ENCODE data around the gene MDM2.
"Not testable (repeated sequence)": the region's sequence is repeated elsewhere in the genome, so short reads cannot be mapped to it uniquely, and the experiment has no call there.

MDM2 gene

DNA sequence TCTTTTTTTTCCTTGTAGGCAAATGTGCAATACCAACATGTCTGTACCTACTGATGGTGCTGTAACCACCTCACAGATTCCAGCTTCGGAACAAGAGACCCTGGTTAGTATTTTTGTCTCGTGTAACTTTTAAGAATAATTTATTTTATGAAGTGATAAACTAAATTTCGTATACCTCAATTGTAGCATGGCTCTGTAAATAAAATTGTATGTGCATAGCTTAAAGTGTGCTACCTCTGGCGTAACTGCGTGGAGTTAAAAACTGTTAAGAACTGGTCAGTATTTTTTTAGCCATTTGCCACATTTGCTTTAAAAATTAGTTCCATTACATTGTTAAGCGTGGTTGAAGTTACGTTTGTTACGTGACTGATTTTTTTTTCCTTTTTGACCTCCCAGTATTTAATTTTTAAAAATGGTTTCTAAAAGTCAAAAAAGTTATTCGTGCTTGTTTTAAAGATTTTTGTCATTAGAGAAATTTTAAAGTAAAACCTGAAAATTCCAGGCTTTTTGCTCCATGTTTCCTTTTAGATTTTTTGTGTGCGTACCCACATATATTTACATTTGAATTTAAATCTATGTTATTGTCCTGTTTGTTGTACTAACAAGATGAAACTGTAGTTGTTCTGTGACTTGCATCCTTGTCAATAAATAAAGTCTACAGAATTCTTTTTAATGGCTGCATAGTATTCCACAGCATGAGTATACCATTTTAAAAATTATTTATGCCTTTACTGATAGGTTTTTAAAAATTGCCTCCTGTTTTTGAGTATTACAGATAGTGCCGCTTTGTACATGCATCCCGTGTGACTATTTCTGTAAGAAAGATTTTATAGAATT lies 1.4 kb downstream of the MDM2 start:
- no peak for DNase-seq (ENCODE audit: extremely low read depth, low read depth)
- TF ChIP-seq, protein P1, sequence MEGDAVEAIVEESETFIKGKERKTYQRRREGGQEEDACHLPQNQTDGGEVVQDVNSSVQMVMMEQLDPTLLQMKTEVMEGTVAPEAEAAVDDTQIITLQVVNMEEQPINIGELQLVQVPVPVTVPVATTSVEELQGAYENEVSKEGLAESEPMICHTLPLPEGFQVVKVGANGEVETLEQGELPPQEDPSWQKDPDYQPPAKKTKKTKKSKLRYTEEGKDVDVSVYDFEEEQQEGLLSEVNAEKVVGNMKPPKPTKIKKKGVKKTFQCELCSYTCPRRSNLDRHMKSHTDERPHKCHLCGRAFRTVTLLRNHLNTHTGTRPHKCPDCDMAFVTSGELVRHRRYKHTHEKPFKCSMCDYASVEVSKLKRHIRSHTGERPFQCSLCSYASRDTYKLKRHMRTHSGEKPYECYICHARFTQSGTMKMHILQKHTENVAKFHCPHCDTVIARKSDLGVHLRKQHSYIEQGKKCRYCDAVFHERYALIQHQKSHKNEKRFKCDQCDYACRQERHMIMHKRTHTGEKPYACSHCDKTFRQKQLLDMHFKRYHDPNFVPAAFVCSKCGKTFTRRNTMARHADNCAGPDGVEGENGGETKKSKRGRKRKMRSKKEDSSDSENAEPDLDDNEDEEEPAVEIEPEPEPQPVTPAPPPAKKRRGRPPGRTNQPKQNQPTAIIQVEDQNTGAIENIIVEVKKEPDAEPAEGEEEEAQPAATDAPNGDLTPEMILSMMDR (IDR thresholded peaks at IDR 0.05; ENCODE audit: low read depth, low read length), result no peak

DNA sequence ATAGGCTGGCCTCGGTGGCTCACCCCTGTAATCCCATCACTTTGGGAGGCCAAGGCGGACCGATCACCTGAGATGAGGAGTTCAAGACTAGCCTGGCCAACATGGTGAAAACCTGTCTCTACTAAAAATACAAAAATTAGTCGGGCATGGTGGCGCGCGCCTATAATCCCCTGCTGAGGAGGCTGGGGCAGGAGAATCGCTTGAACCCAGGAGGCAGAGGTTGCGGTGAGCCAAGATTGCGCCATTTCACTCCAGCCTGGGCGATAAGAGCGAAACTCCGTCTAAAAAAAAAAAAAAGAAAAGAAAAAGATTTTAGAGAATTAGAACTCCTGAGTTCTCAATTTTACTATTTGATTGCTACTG lies 2.0 kb downstream of the MDM2 start:
- not testable (repeated sequence) for DNase-seq (ENCODE audit: extremely low read depth, low read depth)

DNA sequence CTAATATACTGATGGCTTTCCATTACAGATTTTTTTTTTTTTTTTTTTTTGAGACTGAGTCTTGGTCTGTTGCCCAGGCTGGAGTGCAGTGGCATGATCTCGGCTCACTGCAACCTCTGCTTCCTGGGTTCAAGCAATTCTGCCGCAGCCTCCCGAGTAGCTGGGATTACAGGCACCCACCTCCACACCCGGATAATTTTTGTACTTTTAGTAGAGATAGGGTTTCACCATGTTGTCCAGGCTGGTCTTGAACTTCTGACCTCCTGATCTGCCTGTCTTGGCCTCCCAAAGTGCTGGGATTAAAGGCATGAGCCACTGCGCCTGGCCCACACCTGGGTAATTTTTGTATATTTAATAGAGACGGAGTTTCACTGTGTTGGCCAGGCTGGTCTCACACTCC lies 3.6 kb downstream of the MDM2 start:
- not testable (repeated sequence) for DNase-seq (ENCODE audit: extremely low read depth, low read depth)

DNA sequence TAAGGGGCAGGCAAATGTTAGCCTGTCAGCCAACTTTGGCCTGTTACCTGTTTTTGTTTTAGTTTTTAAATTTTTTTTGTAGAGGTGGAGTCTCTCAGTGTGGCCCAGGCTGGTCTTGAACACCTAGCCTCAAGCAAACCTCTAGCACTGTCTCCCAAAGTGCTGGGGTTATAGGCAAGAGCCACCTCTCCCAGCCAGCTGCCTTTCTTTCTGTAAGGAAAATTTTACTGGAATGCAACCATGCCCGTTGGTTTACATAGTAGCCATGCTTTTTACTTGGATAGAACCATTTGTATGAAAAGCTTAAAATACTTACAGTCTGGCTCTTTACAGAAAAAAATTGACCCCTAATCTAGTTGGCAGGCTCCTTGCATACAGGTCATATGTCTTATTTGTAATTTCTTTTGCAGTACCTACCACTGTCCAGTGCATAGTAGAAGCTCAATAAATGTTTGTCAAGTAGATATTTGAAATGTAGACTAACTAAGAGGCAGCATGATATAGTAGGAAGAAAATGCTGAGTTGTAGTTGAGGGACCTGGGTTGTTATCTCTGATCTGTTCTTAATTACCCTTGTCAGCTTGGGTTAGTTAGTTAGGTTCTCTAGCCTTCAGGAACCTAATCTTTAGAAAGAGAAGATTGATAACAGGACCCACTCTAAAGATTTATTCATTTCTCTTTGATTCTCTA lies 4.7 kb downstream of the MDM2 start:
- DNase-seq (ENCODE audit: extremely low read depth, low read depth), result no peak
- TF ChIP-seq, protein P1 (IDR thresholded peaks at IDR 0.05; ENCODE audit: low read depth, low read length), result no peak

DNA sequence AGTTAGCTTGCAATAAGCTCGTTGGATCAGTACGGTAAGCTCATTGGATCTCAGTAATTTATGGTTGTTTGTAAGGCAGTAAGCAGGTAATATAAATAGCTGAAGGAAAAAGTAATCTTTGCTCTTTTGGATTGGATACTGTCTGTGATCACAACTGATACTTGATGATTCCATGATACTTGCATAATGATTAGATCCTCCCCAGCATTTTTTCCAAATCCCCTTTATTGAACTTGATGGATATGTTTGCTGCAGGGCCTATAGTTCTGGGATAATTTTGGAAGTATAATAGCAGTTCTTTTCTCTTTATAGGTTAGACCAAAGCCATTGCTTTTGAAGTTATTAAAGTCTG lies 5.2 kb downstream of the MDM2 start:
- TF ChIP-seq, protein P1 (IDR thresholded peaks at IDR 0.05; ENCODE audit: low read depth, low read length), result no peak
- DNase-seq (ENCODE audit: extremely low read depth, low read depth), result no peak

DNA sequence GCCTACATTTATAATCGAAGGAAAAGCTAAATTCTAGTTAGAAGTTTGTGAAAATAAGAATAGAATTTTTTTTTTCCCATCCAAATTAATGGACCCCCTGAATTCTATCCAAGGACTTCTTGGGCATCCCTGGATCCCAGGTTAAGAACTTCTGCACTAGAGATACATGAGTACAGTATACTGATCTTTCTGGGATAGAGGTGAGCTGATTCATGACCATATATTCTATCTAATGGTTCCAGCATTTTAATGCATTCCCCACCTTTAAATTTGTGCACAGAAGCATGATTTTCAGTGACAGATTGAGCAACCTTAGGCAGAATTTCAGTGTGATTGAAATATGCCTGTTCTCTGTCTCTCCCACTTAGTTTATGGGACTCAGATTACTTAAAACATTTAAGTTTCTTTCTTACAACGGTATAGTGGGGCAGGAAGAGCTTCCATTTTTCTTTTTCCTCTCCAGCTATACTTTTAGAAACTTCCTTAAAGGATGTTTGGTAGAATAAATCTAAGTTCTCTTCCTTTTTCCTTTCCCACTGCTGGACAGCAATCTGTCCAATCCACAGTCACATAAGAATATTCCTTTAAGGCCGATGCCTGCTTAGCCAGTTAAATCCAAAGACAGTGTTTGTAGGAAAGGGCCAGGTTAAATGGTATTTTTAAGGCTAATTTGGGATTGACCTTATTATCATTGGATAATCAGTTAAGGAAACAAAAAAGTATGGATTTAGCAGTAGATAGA lies 6.7 kb downstream of the MDM2 start:
- TF ChIP-seq, protein P1 (IDR thresholded peaks at IDR 0.05; ENCODE audit: low read depth, low read length), result no peak
- no peak for DNase-seq (ENCODE audit: extremely low read depth, low read depth)

DNA sequence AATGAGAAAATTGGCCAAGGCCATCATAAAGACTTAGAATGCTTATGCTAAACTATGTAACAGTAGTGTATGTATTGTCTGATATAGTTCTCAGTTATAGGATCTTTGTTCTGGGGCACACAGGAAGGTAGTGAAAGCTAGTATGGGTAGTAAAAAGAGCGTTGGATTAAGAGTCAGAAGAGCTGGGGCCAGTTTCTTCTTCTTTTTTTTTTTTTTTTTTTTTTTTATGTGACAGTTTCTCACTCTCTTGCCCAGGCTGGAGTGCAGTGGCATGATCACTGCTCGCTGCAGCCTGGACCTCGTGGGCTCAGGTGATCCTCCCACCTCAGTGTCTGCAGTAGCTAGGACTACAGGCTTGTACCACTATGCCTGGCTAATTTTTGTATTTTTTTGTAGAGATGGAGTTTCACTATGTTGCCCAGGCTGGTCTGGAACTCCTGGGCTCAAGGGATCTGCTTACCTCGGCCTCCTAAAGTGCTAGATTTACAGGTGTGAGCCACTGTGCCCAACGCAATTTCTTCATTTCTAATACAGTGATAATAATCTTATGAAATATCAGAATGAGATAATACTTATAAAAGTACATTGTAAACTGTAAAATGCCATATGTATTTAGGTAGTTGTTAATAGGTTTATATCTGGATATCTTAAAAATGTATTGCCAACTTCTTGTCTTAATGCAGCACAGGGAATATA lies 7.4 kb downstream of the MDM2 start:
- DNase-seq (ENCODE audit: extremely low read depth, low read depth), result no peak
- TF ChIP-seq, protein P1 (IDR thresholded peaks at IDR 0.05; ENCODE audit: low read depth, low read length), result no peak

All from AG09319 (cell line).